Superior temporal gyrus (tissue), 1 donor: ENCODE results near the gene KLF16.

Source experiments
- DNase-seq: peaks from one replicate; pipeline ENCODE4 v3.0.0-alpha.2; 2016; ENCODE audit errors: extremely low spot score

Gene KLF16

GRCh38 chr19:1855040-1855827, 8.1 kb downstream of the KLF16 start:
- DNase-seq: no peak

DNA sequence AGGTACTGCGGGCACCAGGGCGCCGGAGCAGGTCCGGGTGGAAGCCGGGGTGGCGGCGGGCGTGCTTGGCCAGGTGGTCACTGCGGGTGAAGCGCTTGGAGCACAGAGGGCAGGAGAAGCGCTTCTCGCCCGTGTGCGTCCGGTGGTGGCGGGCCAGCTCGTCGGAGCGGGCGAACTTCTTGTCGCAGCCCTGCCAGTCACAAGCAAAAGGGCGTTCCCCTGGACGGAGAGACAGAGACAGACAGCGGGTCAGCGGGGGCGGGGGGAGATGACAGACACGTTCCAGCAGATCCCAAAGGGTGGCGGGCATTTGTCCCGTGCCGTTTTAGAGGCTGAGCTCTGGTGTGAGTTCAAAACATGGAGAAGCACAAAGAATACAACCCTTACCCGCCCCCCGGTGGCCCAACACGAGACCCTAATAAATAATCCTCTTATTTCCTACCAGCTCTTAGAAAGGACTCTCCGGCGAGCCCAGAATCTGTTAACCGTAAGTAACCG, 8.8 kb downstream of the KLF16 start:
- DNase-seq: no peak

- no peak for DNase-seq
Observed at GRCh38 chr19:1854039-1854541, 9.3 kb downstream of the KLF16 start.

GRCh38 chr19:1853295-1854038, 9.9 kb downstream of the KLF16 start:
- DNase-seq: no peak

DNA sequence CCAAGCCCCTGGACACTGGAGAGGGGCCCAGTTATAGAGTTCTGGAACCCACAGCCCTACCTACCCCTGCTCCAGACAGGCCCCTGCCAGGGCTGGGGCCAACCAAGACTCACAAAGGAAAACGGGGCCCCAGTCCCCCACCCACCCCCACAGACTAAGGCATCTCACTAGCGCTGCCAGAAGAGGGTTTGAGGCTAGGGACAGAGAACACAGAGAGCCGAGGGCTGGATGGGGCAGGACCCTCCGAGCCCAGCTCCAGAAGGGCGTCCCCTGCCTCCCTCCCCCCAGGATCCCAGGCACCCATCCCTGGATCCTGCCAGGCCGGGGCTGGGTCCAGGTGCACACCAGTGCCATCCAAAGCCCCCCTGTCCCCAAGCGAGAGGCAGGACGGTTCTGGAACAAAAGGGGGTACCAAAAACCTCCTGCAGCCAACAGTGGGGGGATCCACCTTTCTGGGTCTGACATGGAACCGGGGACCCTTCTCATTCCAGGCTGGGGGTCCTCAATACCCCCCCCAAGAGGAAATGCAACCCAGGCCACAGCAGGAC, 10.7 kb downstream of the KLF16 start:
- no peak for DNase-seq

DNA sequence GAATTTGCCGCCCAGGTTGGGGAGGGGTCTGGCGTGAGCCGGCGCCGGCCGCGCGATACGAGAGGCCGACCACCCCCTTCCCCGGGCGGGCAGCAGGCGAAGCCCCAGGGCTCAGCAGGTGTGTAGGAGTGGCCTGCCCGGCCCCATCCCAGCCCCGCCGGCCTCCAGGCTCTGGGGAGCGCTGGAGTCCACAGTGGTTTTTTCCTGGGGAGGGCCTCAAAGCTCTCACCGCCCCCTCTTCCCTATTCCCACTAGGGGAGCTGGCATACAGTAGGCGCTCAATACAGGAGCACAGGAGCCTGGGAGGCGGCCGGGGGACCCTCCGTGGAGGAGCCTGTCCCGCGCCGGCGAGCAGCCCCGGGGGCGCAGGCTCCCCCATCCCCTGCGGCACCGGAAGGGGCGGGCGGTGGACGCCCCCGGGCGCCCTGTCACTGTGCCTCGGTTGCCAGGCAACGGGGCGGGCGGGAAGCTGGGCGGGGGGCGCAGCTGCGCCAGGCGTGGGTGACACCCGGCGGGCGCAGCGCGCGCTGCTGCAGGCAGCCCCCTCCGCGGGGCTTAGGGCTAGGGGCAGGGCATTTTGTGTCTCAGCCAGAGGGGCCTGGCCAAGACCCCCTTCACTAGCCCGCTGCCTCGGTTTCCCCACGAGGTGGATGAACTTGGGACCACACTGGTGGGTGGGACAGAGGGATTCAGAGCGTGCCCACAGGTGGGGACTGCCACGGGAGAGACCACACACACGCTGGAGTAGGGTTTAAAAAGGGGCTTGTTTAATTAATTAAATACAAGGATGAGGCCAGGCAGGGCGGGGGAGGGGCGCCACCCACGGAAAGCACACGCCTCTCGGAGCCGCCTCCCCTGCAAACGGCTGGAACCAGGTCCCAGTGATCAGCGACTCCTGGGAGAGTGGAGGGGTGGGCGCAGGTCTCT, 11.5 kb downstream of the KLF16 start:
- DNase-seq: no peak

DNA sequence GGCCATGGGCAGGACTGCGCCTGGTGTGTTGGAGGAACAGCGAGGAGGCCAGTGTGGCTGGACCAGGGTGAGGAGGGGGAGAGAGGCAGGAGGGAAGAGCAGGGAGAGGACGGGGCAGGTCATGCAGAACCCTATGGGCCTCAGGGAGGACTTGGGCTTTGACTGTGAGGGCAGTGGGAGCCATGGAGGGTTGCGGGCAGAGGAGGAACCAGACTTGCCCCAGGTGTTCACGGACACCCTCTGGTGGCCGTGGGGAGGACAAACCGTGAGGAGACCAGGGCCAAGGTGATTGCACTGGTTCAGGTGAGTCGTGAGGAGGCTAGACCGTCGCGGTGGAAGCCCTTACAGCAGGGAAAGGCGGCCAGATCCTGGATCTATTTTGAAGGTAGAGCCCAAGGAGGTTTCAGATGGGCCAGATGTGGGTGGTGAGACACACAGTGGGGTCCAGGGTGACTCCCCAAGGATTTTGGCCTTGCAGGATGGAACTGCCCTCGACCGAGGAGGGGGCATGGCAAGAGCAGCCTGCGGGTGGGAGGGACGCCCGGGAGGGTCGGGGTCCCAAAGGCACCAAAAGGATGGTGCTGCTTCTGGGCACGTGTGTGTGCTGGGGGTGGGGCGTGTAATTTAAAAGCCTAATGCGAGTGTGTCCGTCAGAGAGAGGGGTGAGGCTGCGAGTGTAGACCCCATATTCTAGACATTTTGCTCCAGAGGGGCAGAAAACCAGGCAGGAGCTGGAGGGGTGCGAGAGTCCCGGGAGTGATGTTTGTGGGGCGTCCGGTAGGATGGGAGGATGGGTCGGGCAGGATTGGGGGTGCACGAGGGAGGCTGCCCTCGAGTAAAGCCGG, 12.3 kb downstream of the KLF16 start:
- DNase-seq: no peak

DNA sequence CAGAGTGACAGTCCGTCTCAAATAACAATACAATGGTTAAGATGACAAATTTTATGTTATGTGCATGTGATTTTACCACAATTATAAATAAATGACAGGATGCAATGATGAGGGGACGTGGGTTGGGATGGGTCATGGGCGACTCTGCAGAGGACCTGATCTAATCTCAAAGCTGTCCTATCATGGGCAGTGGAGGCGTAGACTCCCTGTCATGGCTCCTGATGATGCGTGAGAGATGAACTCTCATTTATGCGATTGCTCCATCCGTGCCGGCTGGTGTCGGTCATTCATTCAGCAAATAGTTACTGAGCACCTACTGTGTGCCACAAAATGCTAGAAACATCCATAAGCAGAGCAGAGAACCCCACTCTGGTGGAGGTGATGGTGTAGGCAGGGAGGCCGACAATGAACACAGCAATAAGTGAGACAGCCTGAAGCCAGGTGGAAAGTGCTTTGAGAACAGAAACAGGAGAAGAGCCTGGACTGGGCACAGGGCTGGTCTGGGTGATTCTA, 13.4 kb downstream of the KLF16 start:
- no peak for DNase-seq

GRCh38 chr19:1849132-1849474, 14.3 kb downstream of the KLF16 start:
- no peak for DNase-seq

DNA sequence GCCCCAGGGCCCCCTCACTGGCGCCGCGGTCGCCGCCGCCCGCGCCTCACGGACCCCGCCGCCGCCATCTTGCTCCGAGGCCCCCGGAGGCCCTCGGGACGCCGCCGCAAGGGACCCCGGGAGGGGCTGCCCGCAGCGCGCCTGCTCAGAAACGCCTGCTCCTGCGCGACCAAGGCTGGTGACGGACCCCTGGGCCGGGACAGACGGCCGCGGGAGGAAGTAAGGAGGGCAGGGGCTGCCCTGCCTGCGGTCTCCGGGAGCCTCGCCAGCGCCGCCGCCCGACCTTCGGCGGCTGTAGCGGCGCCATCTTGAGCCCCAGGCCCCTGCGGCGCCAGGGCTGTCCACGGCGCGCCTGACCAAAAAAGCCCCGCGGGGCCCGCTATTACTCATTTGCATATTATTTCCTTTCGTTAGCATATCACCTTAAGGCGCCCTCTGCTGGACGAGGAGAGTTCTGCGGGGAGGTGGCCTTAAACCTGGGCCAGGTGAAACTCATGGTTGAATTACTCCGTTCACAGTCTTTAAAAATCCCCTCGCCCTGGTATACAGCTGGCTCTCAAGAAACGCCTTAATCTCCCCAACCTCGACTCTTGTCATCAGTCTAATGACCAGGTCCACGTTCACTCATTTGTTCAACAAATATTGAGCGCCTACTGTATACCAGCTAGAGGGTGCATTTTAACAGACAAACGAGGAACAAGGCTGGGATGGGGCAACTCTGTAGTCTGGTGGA, 14.8 kb downstream of the KLF16 start, which contains the start of gene REXO1:
REXO1 (minus strand) TSS at position 85 of the 733 bp plus-strand sequence. CDS start 125 bp downstream, outside the sequence.
- peak; percentile 96 for DNase-seq

DNA sequence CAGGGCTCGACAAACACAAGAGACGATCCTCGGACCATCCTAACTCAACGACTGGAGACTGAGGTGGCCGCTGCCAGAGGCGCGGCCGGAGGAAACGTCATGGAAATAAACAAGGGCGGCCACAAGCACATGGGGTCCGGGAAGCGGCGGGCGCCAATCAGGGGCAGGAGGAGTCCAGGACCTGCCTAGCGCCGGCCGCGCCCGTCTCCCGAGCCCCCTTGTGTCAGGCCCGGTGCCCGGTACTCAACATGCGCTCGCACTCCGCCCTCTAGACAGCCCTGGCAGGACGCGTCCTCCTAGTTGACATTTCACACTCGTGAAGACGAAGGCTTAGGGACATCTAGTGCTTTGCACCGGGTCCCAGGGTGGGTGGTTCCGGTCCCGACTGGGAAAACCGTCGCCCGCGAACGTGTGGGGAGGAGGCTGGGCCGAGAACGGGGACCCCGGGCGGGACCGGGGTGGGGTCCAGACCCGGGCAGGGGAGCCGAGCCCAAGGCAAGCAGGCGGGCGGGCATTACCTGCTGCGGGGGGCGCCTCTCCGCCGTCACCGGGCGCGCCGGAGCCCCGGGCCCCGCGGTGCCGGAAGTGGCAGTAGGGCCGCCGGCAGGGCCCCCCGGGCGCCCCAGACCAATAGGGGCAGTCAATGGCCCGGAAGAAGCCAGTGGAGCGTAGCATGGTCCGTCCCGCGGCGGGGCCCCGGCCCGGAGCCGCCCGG, 15.5 kb downstream of the KLF16 start:
- no peak for DNase-seq

GRCh38 chr19:1847348-1847683, 16.1 kb downstream of the KLF16 start:
- DNase-seq: no peak

GRCh38 chr19:1846517-1847204, 16.7 kb downstream of the KLF16 start:
- DNase-seq: no peak

DNA sequence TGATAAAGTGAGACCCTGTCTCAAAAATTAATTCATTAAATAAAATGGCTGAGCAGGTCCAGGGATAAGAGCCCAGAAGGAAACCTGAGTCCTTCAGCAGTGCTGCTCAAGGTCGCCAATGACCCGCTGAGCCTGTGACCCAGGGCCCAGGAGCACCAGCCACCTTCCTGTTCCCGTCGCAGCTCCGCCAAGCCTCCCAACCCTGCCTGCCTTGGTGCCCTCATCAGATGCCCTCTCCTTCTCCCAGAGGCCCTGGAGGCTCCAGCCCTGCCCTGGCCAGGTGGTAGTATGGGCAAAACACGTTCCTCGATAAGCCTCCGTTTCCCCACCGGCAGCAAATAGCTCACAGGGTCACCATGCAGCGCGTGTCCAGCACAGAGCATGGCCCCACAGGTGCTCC, 17.7 kb downstream of the KLF16 start:
- no peak for DNase-seq

DNA sequence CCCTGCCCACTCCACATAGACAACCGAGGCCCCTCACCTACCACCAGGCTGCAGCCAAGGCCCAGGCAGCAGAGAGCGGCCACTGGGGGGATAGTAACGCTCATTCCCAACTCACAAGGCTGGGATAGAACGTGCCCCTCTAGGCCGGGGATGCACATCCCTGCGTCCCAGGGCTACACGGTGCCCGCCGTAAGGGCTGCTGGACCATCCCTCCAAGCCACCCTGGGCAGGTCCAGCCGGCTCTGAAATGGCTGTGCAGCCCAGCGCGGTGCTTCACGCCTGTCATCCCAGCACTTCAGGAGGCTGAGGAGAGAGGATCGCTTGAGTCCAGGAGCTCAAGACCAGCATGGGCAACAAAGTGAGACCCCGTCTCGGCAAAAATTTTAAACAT, 18.3 kb downstream of the KLF16 start:
- no peak for DNase-seq

GRCh38 chr19:1844513-1845124, 18.8 kb downstream of the KLF16 start:
- no peak for DNase-seq

GRCh38 chr19:1843646-1844394, 19.6 kb downstream of the KLF16 start:
- DNase-seq: no peak
